WTC11 (cell line): ENCODE results near the gene PRCC. TPM values are rescaled to one million over a fixed set of nuclear protein-coding genes. Genes with fewer than 3 reads are reported as not detected.

ENCODE experiments used
- ATAC-seq: fragments of 200-7000 bp; cut with Tn5 transposase; 2 replicates; pipeline ENCODE4 v1.10.0; 2021; ENCODE audit warnings: mild to moderate bottlenecking, moderate library complexity
- Bru-seq: library from RNA; stranded (reverse); fragments of 400-500 nt; gene quantifications from one replicate; lab custom pipeline; 2021; lab: Mats Ljungman, UMichigan
- CTCF ChIA-PET: fragments of 300-600 bp; sonication (Branson Sonifier 250); formaldehyde crosslinking; loops from one replicate; lab custom pipeline; 2021; ENCODE audit warnings: antibody characterized with exemption; lab: Charles Lee
- POLR2A ChIA-PET: fragments of 350-600 bp; sonication (Branson Sonifier 250); formaldehyde crosslinking; loops from one replicate; lab custom pipeline; 2021; ENCODE audit warnings: antibody characterized with exemption; lab: Charles Lee
- DNase-seq: peaks from one replicate; pipeline ENCODE4 v3.0.0; 2021; ENCODE audit warnings: low spot score
- H3K27ac Mint-ChIP-seq: 2 replicates; pipeline ENCODE4 v1.8.0; 2021; ENCODE audit warnings: mixed read lengths
- H3K27me3 Mint-ChIP-seq: 2 replicates; pipeline ENCODE4 v1.8.0; 2021; ENCODE audit warnings: low read depth, mild to moderate bottlenecking, moderate library complexity, mixed read lengths
- H3K36me3 Mint-ChIP-seq: 2 replicates; pipeline ENCODE4 v1.8.0; 2021; ENCODE audit warnings: mixed read lengths
- H3K4me1 Mint-ChIP-seq: 2 replicates; pipeline ENCODE4 v1.8.0; 2022; ENCODE audit warnings: mixed read lengths
- H3K4me3 Mint-ChIP-seq: 2 replicates; pipeline ENCODE4 v1.8.0; 2021; ENCODE audit warnings: mild to moderate bottlenecking, moderate library complexity, mixed read lengths
- H3K9me3 Mint-ChIP-seq: 2 replicates; pipeline ENCODE4 v1.8.0; 2021; ENCODE audit warnings: mixed read lengths
- ATF1 ChIP-seq: sonication (generic); formaldehyde crosslinking; IDR thresholded peaks from 2 replicates; pipeline ENCODE4 v1.8.1; 2023; ENCODE audit warnings: mild to moderate bottlenecking, moderate library complexity, missing genetic modification reagents
- ATF3 ChIP-seq: sonication (generic); formaldehyde crosslinking; conservative IDR thresholded peaks from 2 replicates; pipeline ENCODE4 v1.8.1; 2022; ENCODE audit warnings: mild to moderate bottlenecking, missing genetic modification reagents
- CREM ChIP-seq: sonication (generic); formaldehyde crosslinking; IDR thresholded peaks from 2 replicates; pipeline ENCODE4 v1.8.1; 2022; ENCODE audit warnings: mild to moderate bottlenecking, missing genetic modification reagents, moderate library complexity
- ESRRA ChIP-seq: sonication (generic); formaldehyde crosslinking; IDR thresholded peaks from 2 replicates; pipeline ENCODE4 v1.8.1; 2022; ENCODE audit warnings: mild to moderate bottlenecking, missing genetic modification reagents, borderline replicate concordance
- ETV6 ChIP-seq: sonication (generic); formaldehyde crosslinking; IDR thresholded peaks from 2 replicates; pipeline ENCODE4 v1.8.1; 2022; ENCODE audit warnings: mild to moderate bottlenecking, missing genetic modification reagents
- FOXK1 ChIP-seq: sonication (generic); formaldehyde crosslinking; IDR thresholded peaks from 2 replicates; pipeline ENCODE4 v1.8.0; 2022; ENCODE audit warnings: mild to moderate bottlenecking, moderate library complexity, missing genetic modification reagents
- FOXP1 ChIP-seq: sonication (generic); formaldehyde crosslinking; IDR thresholded peaks from 2 replicates; pipeline ENCODE4 v1.8.0; 2022; ENCODE audit warnings: missing genetic modification reagents, mild to moderate bottlenecking, moderate library complexity, borderline replicate concordance
- GRHL2 ChIP-seq: fragments of 250-450 bp; sonication (Bioruptor Pico); IDR thresholded peaks from 2 replicates; pipeline ENCODE4 v1.8.0; 2022; ENCODE audit warnings: mild to moderate bottlenecking, moderate library complexity; ENCODE audit not compliant: insufficient replicate concordance, severe bottlenecking
- HMGXB4 ChIP-seq: sonication (generic); formaldehyde crosslinking; IDR thresholded peaks from 2 replicates; pipeline ENCODE4 v1.8.1; 2023; ENCODE audit warnings: mild to moderate bottlenecking, moderate library complexity, missing genetic modification reagents
- JAZF1 ChIP-seq: fragments of 250-450 bp; sonication (Bioruptor Pico); IDR thresholded peaks from 2 replicates; pipeline ENCODE4 v1.9.0; 2021; ENCODE audit warnings: moderate library complexity, mild to moderate bottlenecking, inconsistent platforms
- MLX ChIP-seq: sonication (generic); formaldehyde crosslinking; IDR thresholded peaks from 2 replicates; pipeline ENCODE4 v1.8.1; 2023; ENCODE audit warnings: mild to moderate bottlenecking, missing genetic modification reagents, moderate library complexity
- NFATC4 ChIP-seq: fragments of 250-450 bp; sonication (Bioruptor Pico); IDR thresholded peaks from 2 replicates; pipeline ENCODE4 v1.9.0; 2021; ENCODE audit warnings: mild to moderate bottlenecking
- NFE2L1 ChIP-seq: sonication (generic); formaldehyde crosslinking; IDR thresholded peaks from 2 replicates; pipeline ENCODE4 v1.8.1; 2023; ENCODE audit warnings: missing genetic modification reagents
- PREB ChIP-seq: sonication (generic); formaldehyde crosslinking; IDR thresholded peaks from 2 replicates; pipeline ENCODE4 v1.8.1; 2022; ENCODE audit warnings: mild to moderate bottlenecking, missing genetic modification reagents, moderate library complexity, borderline replicate concordance
- PRRX2 ChIP-seq: fragments of 250-450 bp; sonication (Bioruptor Pico); IDR thresholded peaks from 2 replicates; pipeline ENCODE4 v1.8.0; 2021; ENCODE audit warnings: mild to moderate bottlenecking
- RELA ChIP-seq: sonication (generic); formaldehyde crosslinking; IDR thresholded peaks from 2 replicates; pipeline ENCODE4 v1.8.1; 2022; ENCODE audit warnings: missing genetic modification reagents, mild to moderate bottlenecking, borderline replicate concordance
- RORB ChIP-seq: fragments of 250-450 bp; sonication (Bioruptor Pico); IDR thresholded peaks from 2 replicates; pipeline ENCODE4 v1.9.0; 2021; ENCODE audit warnings: mild to moderate bottlenecking
- SMAD4 ChIP-seq: sonication (generic); formaldehyde crosslinking; IDR thresholded peaks from 2 replicates; pipeline ENCODE4 v1.8.0; 2022; ENCODE audit warnings: mild to moderate bottlenecking, missing genetic modification reagents
- TCF7 ChIP-seq: sonication (generic); formaldehyde crosslinking; IDR thresholded peaks from 2 replicates; pipeline ENCODE4 v1.8.0; 2022; ENCODE audit warnings: mild to moderate bottlenecking, low read depth, missing genetic modification reagents, moderate library complexity
- TEAD1 ChIP-seq: sonication (generic); formaldehyde crosslinking; IDR thresholded peaks from 2 replicates; pipeline ENCODE4 v1.8.0; 2022; ENCODE audit warnings: mild to moderate bottlenecking, missing genetic modification reagents
- TP53 ChIP-seq: sonication (generic); formaldehyde crosslinking; IDR thresholded peaks from 2 replicates; pipeline ENCODE4 v1.8.1; 2023; ENCODE audit warnings: mild to moderate bottlenecking, missing genetic modification reagents
- USF1 ChIP-seq: sonication (generic); formaldehyde crosslinking; IDR thresholded peaks from 2 replicates; pipeline ENCODE4 v1.8.0; 2022; ENCODE audit warnings: mild to moderate bottlenecking, missing genetic modification reagents
- ZNF121 ChIP-seq: sonication (generic); formaldehyde crosslinking; IDR thresholded peaks from 2 replicates; pipeline ENCODE4 v1.8.0; 2023; ENCODE audit warnings: missing genetic modification reagents
- ZNF138 ChIP-seq: sonication (generic); formaldehyde crosslinking; conservative IDR thresholded peaks from 2 replicates; pipeline ENCODE4 v1.8.1; 2022; ENCODE audit warnings: mild to moderate bottlenecking, moderate library complexity, missing genetic modification reagents
- ZNF219 ChIP-seq: sonication (generic); formaldehyde crosslinking; IDR thresholded peaks from 2 replicates; pipeline ENCODE4 v1.8.0; 2023; ENCODE audit warnings: missing genetic modification reagents, mild to moderate bottlenecking, borderline replicate concordance
- ZNF396 ChIP-seq: fragments of 250-450 bp; sonication (Bioruptor Pico); IDR thresholded peaks from 2 replicates; pipeline ENCODE4 v1.8.0; 2021; ENCODE audit warnings: mild to moderate bottlenecking, moderate library complexity, borderline replicate concordance
- ZSCAN18 ChIP-seq: fragments of 250-450 bp; sonication (Bioruptor Pico); IDR thresholded peaks from 2 replicates; pipeline ENCODE4 v2.1.2; 2022; ENCODE audit warnings: mild to moderate bottlenecking, moderate library complexity
- long read RNA-seq, 3 experiments: library from RNA in 1 of 3; library from capped mRNA in 1 of 3; library from polyadenylated mRNA in 1 of 3; unstranded in 2 of 3; stranded (forward) in 1 of 3; transcript quantifications; one replicate each; pipeline ENCODE4 v2.0.0, GENCODE V29; 2021
- total RNA-seq: library from RNA; stranded (reverse); gene quantifications from 3 replicates; pipeline ENCODE4 v1.2.3, GENCODE V29; 2021

The PRCC gene
- total RNA-seq, result 97.4 to 98.5 TPM (median 98.0 TPM) in 3 replicates
- percentile 86 among the genes with signal in this experiment for Bru-seq, nascent RNA
- long read RNA-seq, experiment 1, transcript PRCC-201 (7 exons, 2,105 nt), result major isoform, 554 of 654 reads
- long read RNA-seq, experiment 1, partial matches to known transcripts, result 14 of 654 reads
- long read RNA-seq, experiment 1, other reads (novel, unspliced or antisense), result 85 of 654 reads
- long read RNA-seq, experiment 2, transcript PRCC-201 (7 exons, 2,105 nt), result major isoform, 71 of 117 reads
- long read RNA-seq, experiment 2, partial matches to known transcripts, result 25 of 117 reads
- long read RNA-seq, experiment 2, other reads (novel, unspliced or antisense), result 18 of 117 reads
- long read RNA-seq, experiment 3, transcript PRCC-201 (7 exons, 2,105 nt), result major isoform, 203 of 243 reads
- long read RNA-seq, experiment 3, partial matches to known transcripts, result 4 of 243 reads
- long read RNA-seq, experiment 3, other reads (novel, unspliced or antisense), result 35 of 243 reads

- Mint-ChIP-seq H3K4me3 (no peak within 1 kb of the TSS), H3K27me3 (no peaks in the 10 kb centered on the region), H3K36me3 (peaks cover 9% of the 10 kb centered on the region), H3K27ac (peak within 1 kb of the TSS; percentile 28; the same call in 1 of the 2 replicates), H3K4me1 (peaks cover 34% of the 10 kb centered on the region), H3K9me3 (no peaks in the 10 kb centered on the region)
- POLR2A ChIA-PET, result interaction anchor here (0.6 to 3.4 kb wide), 8 partner anchors 12 to 93 kb away, joined by 3 to 24 read pairs (median 6); partner anchors contain the start of genes HDGF, ISG20L2, METTL25B and MRPL24
- DNase-seq (peak; percentile 98), ATAC-seq (peak; percentile 96)
- CTCF ChIA-PET, result interaction anchor here (0.5 to 2.9 kb wide), 17 partner anchors 15 to 307 kb away, joined by 3 to 39 read pairs (median 4); partner anchors contain the start of genes ISG20L2, LRRC71, METTL25B and MRPL24
- TF ChIP-seq RORB (CRISPR knock-in tag) (no peak), FOXK1 (CRISPR knock-in tag) (peak; percentile 35; the same call in 1 of the 2 replicates), TCF7 (CRISPR knock-in tag) (no peak), MLX (CRISPR knock-in tag) (no peak), ESRRA (CRISPR knock-in tag) (peak; percentile 38; the same call in 1 of the 2 replicates), ZNF219 (CRISPR knock-in tag) (peak; percentile 35; the same call in 1 of the 2 replicates), TP53 (CRISPR knock-in tag) (no peak), ZSCAN18 (CRISPR knock-in tag) (no peak), ZNF396 (CRISPR knock-in tag) (no peak), NFE2L1 (0 out of 2 replicates have a peak, but pooled peaks have one; percentile 36), SMAD4 (CRISPR knock-in tag) (peak; percentile 61; the same call in 1 of the 2 replicates), ZNF138 (CRISPR knock-in tag) (no peak), FOXP1 (CRISPR knock-in tag) (peak; percentile 81; the same call in 1 of the 2 replicates), CREM (CRISPR knock-in tag) (no peak), TEAD1 (CRISPR knock-in tag) (0 out of 2 replicates have a peak, but pooled peaks have one; percentile 16), NFATC4 (CRISPR knock-in tag) (no peak), HMGXB4 (peak; percentile 84), ATF1 (no peak), JAZF1 (no peak), RELA (CRISPR knock-in tag) (no peak), USF1 (no peak), PRRX2 (CRISPR knock-in tag) (no peak), GRHL2 (no peak), ATF3 (CRISPR knock-in tag) (no peak), ETV6 (CRISPR knock-in tag) (no peak; the same call in 1 of the 2 replicates), ZNF121 (CRISPR knock-in tag) (peak; percentile 83), PREB (CRISPR knock-in tag) (no peak)
These were observed at the start of gene PRCC for GRCh38 chr1:156767101-156767878. Gene PRCC, plus strand, starts transcription at chr1:156767535. Its CDS starts 237 bp downstream, at chr1:156767772.
